HepG2 (cell line): ENCODE data around the gene SRRT.

ENCODE experiments used
- ESRRA ChIP-seq: sonication (generic); formaldehyde crosslinking; IDR thresholded peaks from 2 replicates; pipeline ENCODE4 v1.5.1; 2020; ENCODE audit warnings: mild to moderate bottlenecking, low read depth, missing genetic modification reagents
- FOXM1 ChIP-seq: sonication (generic); formaldehyde crosslinking; IDR thresholded peaks from 2 replicates; pipeline ENCODE4 v1.5.0; 2020; ENCODE audit warnings: missing genetic modification reagents
- MBD4 ChIP-seq: IDR thresholded peaks from 2 replicates; pipeline ENCODE4 v1.6.1; 2012; ENCODE audit warnings: low read length, inconsistent platforms, borderline replicate concordance
- NFIB ChIP-seq: sonication (generic); formaldehyde crosslinking; IDR thresholded peaks from 2 replicates; pipeline ENCODE4 v1.9.0; 2021; ENCODE audit warnings: missing genetic modification reagents, mild to moderate bottlenecking, borderline replicate concordance
- TAF1 ChIP-seq: sonication (generic); formaldehyde crosslinking; IDR thresholded peaks from 2 replicates; pipeline ENCODE4 v1.4.0; 2020; ENCODE audit warnings: missing genetic modification reagents
- ZNF138 ChIP-seq: sonication (generic); formaldehyde crosslinking; IDR thresholded peaks from 2 replicates; pipeline ENCODE4 v1.5.0; 2020; ENCODE audit warnings: mild to moderate bottlenecking, low read depth, missing genetic modification reagents
- ZNF788 ChIP-seq: sonication (generic); formaldehyde crosslinking; IDR thresholded peaks from 2 replicates; pipeline ENCODE4 v1.5.0; 2020; ENCODE audit warnings: mild to moderate bottlenecking, missing genetic modification reagents, borderline replicate concordance
- ZSCAN31 ChIP-seq: sonication (generic); formaldehyde crosslinking; IDR thresholded peaks from 2 replicates; pipeline ENCODE4 v1.5.0; 2020; ENCODE audit warnings: low read depth, mild to moderate bottlenecking, missing genetic modification reagents
- TF ChIP-seq, protein P1 (sequence below): sonication (generic); formaldehyde crosslinking; IDR thresholded peaks from 2 replicates; pipeline ENCODE4 v1.4.0; 2020; ENCODE audit warnings: missing genetic modification reagents
- TF ChIP-seq, protein P2 (sequence below): sonication (generic); formaldehyde crosslinking; IDR thresholded peaks from 2 replicates; pipeline ENCODE4 v1.8.1; 2022; ENCODE audit warnings: mild to moderate bottlenecking, missing genetic modification reagents
- TF ChIP-seq, protein P3 (sequence below): sonication (generic); formaldehyde crosslinking; IDR thresholded peaks from 2 replicates; pipeline ENCODE4 v1.8.0; 2022; ENCODE audit warnings: mild to moderate bottlenecking, missing genetic modification reagents
- TF ChIP-seq, protein P4 (sequence below): sonication (generic); formaldehyde crosslinking; IDR thresholded peaks from 2 replicates; pipeline ENCODE4 v1.5.1; 2020; ENCODE audit warnings: mild to moderate bottlenecking, moderate library complexity, missing genetic modification reagents
- TF ChIP-seq, protein P5 (sequence below): sonication (generic); formaldehyde crosslinking; IDR thresholded peaks from 2 replicates; pipeline ENCODE4 v1.5.0; 2020; ENCODE audit warnings: mild to moderate bottlenecking, missing genetic modification reagents, moderate library complexity

DNA sequence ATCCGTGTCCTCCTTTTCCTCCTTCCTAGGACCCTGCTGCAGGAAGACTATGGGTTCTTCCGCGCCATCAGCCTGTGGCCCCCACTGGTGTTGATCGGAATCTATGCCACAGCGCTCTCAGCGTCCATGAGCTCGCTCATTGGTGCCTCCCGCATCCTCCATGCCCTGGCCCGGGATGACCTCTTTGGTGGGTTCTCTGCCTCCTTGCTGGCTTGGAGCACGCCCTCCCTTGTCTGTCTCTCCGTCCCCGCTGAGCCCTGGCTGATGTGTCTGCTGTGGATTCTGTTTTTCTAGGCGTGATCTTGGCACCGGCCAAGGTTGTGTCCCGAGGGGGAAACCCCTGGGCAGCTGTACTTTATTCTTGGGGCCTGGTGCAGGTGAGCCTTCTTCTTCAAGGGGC lies 15.0 kb upstream of the SRRT start:
- TF ChIP-seq, protein P1, sequence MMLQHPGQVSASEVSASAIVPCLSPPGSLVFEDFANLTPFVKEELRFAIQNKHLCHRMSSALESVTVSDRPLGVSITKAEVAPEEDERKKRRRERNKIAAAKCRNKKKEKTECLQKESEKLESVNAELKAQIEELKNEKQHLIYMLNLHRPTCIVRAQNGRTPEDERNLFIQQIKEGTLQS = no peak
- no peak for TF ChIP-seq TAF1 (CRISPR knock-in tag)
- no peak for TF ChIP-seq ZNF788 (CRISPR knock-in tag)
- TF ChIP-seq, protein P2, sequence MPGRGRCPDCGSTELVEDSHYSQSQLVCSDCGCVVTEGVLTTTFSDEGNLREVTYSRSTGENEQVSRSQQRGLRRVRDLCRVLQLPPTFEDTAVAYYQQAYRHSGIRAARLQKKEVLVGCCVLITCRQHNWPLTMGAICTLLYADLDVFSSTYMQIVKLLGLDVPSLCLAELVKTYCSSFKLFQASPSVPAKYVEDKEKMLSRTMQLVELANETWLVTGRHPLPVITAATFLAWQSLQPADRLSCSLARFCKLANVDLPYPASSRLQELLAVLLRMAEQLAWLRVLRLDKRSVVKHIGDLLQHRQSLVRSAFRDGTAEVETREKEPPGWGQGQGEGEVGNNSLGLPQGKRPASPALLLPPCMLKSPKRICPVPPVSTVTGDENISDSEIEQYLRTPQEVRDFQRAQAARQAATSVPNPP (CRISPR knock-in tag) = no peak
- no peak for TF ChIP-seq ZNF138
- TF ChIP-seq MBD4 = no peak
- no peak for TF ChIP-seq FOXM1
- TF ChIP-seq, protein P3, sequence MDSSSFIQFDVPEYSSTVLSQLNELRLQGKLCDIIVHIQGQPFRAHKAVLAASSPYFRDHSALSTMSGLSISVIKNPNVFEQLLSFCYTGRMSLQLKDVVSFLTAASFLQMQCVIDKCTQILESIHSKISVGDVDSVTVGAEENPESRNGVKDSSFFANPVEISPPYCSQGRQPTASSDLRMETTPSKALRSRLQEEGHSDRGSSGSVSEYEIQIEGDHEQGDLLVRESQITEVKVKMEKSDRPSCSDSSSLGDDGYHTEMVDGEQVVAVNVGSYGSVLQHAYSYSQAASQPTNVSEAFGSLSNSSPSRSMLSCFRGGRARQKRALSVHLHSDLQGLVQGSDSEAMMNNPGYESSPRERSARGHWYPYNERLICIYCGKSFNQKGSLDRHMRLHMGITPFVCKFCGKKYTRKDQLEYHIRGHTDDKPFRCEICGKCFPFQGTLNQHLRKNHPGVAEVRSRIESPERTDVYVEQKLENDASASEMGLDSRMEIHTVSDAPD (CRISPR knock-in tag) = no peak
- no peak for TF ChIP-seq ZSCAN31 (CRISPR knock-in tag)
- TF ChIP-seq ESRRA (CRISPR knock-in tag) = no peak
- no peak for TF ChIP-seq NFIB (CRISPR knock-in tag)
- TF ChIP-seq, protein P4, sequence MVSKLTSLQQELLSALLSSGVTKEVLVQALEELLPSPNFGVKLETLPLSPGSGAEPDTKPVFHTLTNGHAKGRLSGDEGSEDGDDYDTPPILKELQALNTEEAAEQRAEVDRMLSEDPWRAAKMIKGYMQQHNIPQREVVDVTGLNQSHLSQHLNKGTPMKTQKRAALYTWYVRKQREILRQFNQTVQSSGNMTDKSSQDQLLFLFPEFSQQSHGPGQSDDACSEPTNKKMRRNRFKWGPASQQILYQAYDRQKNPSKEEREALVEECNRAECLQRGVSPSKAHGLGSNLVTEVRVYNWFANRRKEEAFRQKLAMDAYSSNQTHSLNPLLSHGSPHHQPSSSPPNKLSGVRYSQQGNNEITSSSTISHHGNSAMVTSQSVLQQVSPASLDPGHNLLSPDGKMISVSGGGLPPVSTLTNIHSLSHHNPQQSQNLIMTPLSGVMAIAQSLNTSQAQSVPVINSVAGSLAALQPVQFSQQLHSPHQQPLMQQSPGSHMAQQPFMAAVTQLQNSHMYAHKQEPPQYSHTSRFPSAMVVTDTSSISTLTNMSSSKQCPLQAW (CRISPR knock-in tag) = no peak
- TF ChIP-seq, protein P5, sequence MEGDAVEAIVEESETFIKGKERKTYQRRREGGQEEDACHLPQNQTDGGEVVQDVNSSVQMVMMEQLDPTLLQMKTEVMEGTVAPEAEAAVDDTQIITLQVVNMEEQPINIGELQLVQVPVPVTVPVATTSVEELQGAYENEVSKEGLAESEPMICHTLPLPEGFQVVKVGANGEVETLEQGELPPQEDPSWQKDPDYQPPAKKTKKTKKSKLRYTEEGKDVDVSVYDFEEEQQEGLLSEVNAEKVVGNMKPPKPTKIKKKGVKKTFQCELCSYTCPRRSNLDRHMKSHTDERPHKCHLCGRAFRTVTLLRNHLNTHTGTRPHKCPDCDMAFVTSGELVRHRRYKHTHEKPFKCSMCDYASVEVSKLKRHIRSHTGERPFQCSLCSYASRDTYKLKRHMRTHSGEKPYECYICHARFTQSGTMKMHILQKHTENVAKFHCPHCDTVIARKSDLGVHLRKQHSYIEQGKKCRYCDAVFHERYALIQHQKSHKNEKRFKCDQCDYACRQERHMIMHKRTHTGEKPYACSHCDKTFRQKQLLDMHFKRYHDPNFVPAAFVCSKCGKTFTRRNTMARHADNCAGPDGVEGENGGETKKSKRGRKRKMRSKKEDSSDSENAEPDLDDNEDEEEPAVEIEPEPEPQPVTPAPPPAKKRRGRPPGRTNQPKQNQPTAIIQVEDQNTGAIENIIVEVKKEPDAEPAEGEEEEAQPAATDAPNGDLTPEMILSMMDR = no peak
